ENCODE data around the gene CDRT15.
"Not testable (repeated sequence)": the region's sequence is repeated elsewhere in the genome, so short reads cannot be mapped to it uniquely, and the experiment has no call there.

The CDRT15 gene

GRCh38 chr17:14206891-14207290, 29.8 kb downstream of the CDRT15 start:
- no peak for DNase-seq (ENCODE audit: low read depth)

- DNase-seq (ENCODE audit: low read depth), result no peak
Measured at GRCh38 chr17:14205992-14206461, 30.6 kb downstream of the CDRT15 start.

- DNase-seq (ENCODE audit: low read depth), result no peak
Measured at GRCh38 chr17:14205380-14205779, 31.3 kb downstream of the CDRT15 start.

GRCh38 chr17:14204546-14204945, 32.1 kb downstream of the CDRT15 start:
- no peak for DNase-seq (ENCODE audit: low read depth)

GRCh38 chr17:14204084-14204483, 32.6 kb downstream of the CDRT15 start:
- no peak for DNase-seq (ENCODE audit: low read depth)

- DNase-seq (ENCODE audit: low read depth), result no peak
Measured at GRCh38 chr17:14203388-14203787, 33.3 kb downstream of the CDRT15 start.

GRCh38 chr17:14202388-14203166, 34.1 kb downstream of the CDRT15 start:
- DNase-seq (ENCODE audit: low read depth), result no peak

- no peak for DNase-seq (ENCODE audit: low read depth)
Measured at GRCh38 chr17:14201988-14202380, 34.7 kb downstream of the CDRT15 start.

GRCh38 chr17:14201021-14201987, 35.4 kb downstream of the CDRT15 start:
- DNase-seq (ENCODE audit: low read depth), result no peak

GRCh38 chr17:14200354-14200753, 36.3 kb downstream of the CDRT15 start:
- DNase-seq (ENCODE audit: low read depth), result no peak

- no peak for DNase-seq (ENCODE audit: low read depth)
Measured at GRCh38 chr17:14199601-14200000, 37.1 kb downstream of the CDRT15 start.

GRCh38 chr17:14198575-14198974, 38.1 kb downstream of the CDRT15 start:
- DNase-seq (ENCODE audit: low read depth), result no peak

GRCh38 chr17:14198013-14198412, 38.6 kb downstream of the CDRT15 start:
- no peak for DNase-seq (ENCODE audit: low read depth)

- no peak for DNase-seq (ENCODE audit: low read depth)
Measured at GRCh38 chr17:14197586-14197985, 39.1 kb downstream of the CDRT15 start.

- no peak for DNase-seq (ENCODE audit: low read depth)
Measured at GRCh38 chr17:14197057-14197456, 39.6 kb downstream of the CDRT15 start.

- no peak for DNase-seq (ENCODE audit: low read depth)
Measured at GRCh38 chr17:14196377-14196997, 40.2 kb downstream of the CDRT15 start.

GRCh38 chr17:14192636-14193344, 43.9 kb downstream of the CDRT15 start:
- not testable (repeated sequence) for DNase-seq (ENCODE audit: low read depth)

GRCh38 chr17:14192039-14192438, 44.6 kb downstream of the CDRT15 start:
- DNase-seq (ENCODE audit: low read depth), result not testable (repeated sequence)

GRCh38 chr17:14191469-14191868, 45.2 kb downstream of the CDRT15 start:
- DNase-seq (ENCODE audit: low read depth), result not testable (repeated sequence)

- DNase-seq (ENCODE audit: low read depth), result not testable (repeated sequence)
Measured at GRCh38 chr17:14190774-14191173, 45.9 kb downstream of the CDRT15 start.

- DNase-seq (ENCODE audit: low read depth), result not testable (repeated sequence)
Measured at GRCh38 chr17:14186443-14186842, 50.2 kb downstream of the CDRT15 start.
